Loucy (cell line): ENCODE data around the gene REL.
"Not testable (repeated sequence)": the region's sequence is repeated elsewhere in the genome, so short reads cannot be mapped to it uniquely, and the experiment has no call there.

Source experiments
- H2AFZ ChIP-seq: fragments of 200-600 bp; sonication (generic); 2 replicates; pipeline ENCODE4 v1.6.0; 2016; ENCODE audit warnings: antibody characterized with exemption, mild to moderate bottlenecking, low read length, moderate library complexity
- H3F3A ChIP-seq: fragments of 200-600 bp; 2 replicates; pipeline ENCODE4 v1.6.0; 2016; ENCODE audit warnings: antibody characterized with exemption, low read depth, mild to moderate bottlenecking
- H3K27me3 ChIP-seq: fragments of 200-600 bp; sonication (generic); 2 replicates; pipeline ENCODE4 v1.6.1; 2014; ENCODE audit warnings: low read length, mild to moderate bottlenecking; ENCODE audit not compliant: insufficient read depth, poor library complexity, severe bottlenecking
- H3K36me3 ChIP-seq: fragments of 200-600 bp; sonication (generic); 2 replicates; pipeline ENCODE4 v1.6.1; 2016; ENCODE audit warnings: low read length; ENCODE audit not compliant: insufficient read depth
- H3K4me1 ChIP-seq: fragments of 200-600 bp; sonication (generic); 2 replicates; pipeline ENCODE4 v1.5.1; 2014; ENCODE audit warnings: low read length, mild to moderate bottlenecking; ENCODE audit not compliant: insufficient read depth, poor library complexity, severe bottlenecking
- H3K4me2 ChIP-seq: fragments of 200-600 bp; sonication (generic); 2 replicates; pipeline ENCODE4 v1.6.0; 2014; ENCODE audit warnings: antibody characterized with exemption, low read length, low read depth, mild to moderate bottlenecking; ENCODE audit not compliant: poor library complexity, severe bottlenecking
- H3K4me3 ChIP-seq: fragments of 200-600 bp; sonication (generic); 2 replicates; pipeline ENCODE4 v1.5.1; 2014; ENCODE audit warnings: low read length, mild to moderate bottlenecking, mixed read lengths; ENCODE audit not compliant: poor library complexity, severe bottlenecking
- H3K79me2 ChIP-seq: fragments of 200-600 bp; sonication (generic); 2 replicates; pipeline ENCODE4 v1.6.1; 2014; ENCODE audit warnings: low read length; ENCODE audit not compliant: insufficient read depth
- H3K9ac ChIP-seq: fragments of 200-600 bp; sonication (generic); 2 replicates; pipeline ENCODE4 v1.6.0; 2014; ENCODE audit warnings: mild to moderate bottlenecking, low read depth, low read length, moderate library complexity; ENCODE audit not compliant: poor library complexity, severe bottlenecking
- H3K9me2 ChIP-seq: fragments of 200-600 bp; sonication (generic); replicated peaks from 2 replicates; pipeline ENCODE4 v1.6.1; 2016; ENCODE audit warnings: low read depth, low read length, mixed read lengths
- H3K9me3 ChIP-seq: fragments of 200-600 bp; sonication (generic); 2 replicates; pipeline ENCODE4 v1.6.1; 2014; ENCODE audit warnings: mild to moderate bottlenecking, antibody characterized with exemption, low read length, low read depth; ENCODE audit not compliant: insufficient read depth
- H4K20me1 ChIP-seq: fragments of 200-600 bp; sonication (generic); 2 replicates; pipeline ENCODE4 v1.6.0; 2014; ENCODE audit warnings: antibody characterized with exemption, low read length, mild to moderate bottlenecking; ENCODE audit not compliant: insufficient read depth, poor library complexity, severe bottlenecking
- EZH2phosphoT487 ChIP-seq: fragments of 200-600 bp; IDR thresholded peaks from 2 replicates; pipeline ENCODE4 v1.6.1; 2018; ENCODE audit warnings: antibody characterized with exemption, mild to moderate bottlenecking, moderate library complexity, borderline replicate concordance
- TF ChIP-seq, protein P1 (sequence below): fragments of 200-600 bp; sonication (generic); conservative IDR thresholded peaks from 2 replicates; pipeline ENCODE4 v1.5.1; 2014; ENCODE audit warnings: mild to moderate bottlenecking, antibody characterized with exemption, low read length

REL gene

GRCh38 chr2:60899230-60899891 lies 18.0 kb downstream of the REL start:
- H4K20me1 ChIP-seq, result peaks cover 23% of the 10 kb centered on the region

GRCh38 chr2:60899892-60900249 lies 18.5 kb downstream of the REL start:
- no peaks in the 10 kb centered on the region for H3K4me1 ChIP-seq
- no peaks in the 10 kb centered on the region for H3F3A ChIP-seq
- no peaks in the 10 kb centered on the region for H3K9me3 ChIP-seq
- no peak overlapping the region for H3K4me3 ChIP-seq
- peaks cover 88% of the 10 kb centered on the region; the same call in 1 of the 2 replicates for H3K36me3 ChIP-seq
- no peaks in the 10 kb centered on the region for H3K9me2 ChIP-seq
- H4K20me1 ChIP-seq, result peaks cover 22% of the 10 kb centered on the region
- no peak overlapping the region for H2AFZ ChIP-seq
- H3K4me2 ChIP-seq, result no peak overlapping the region
- no peak overlapping the region for H3K9ac ChIP-seq
- H3K27me3 ChIP-seq, result no peaks in the 10 kb centered on the region
- H3K79me2 ChIP-seq, result peaks cover 35% of the 10 kb centered on the region; the same call in 1 of the 2 replicates
- TF ChIP-seq EZH2phosphoT487, result no peak
- TF ChIP-seq, protein P1, sequence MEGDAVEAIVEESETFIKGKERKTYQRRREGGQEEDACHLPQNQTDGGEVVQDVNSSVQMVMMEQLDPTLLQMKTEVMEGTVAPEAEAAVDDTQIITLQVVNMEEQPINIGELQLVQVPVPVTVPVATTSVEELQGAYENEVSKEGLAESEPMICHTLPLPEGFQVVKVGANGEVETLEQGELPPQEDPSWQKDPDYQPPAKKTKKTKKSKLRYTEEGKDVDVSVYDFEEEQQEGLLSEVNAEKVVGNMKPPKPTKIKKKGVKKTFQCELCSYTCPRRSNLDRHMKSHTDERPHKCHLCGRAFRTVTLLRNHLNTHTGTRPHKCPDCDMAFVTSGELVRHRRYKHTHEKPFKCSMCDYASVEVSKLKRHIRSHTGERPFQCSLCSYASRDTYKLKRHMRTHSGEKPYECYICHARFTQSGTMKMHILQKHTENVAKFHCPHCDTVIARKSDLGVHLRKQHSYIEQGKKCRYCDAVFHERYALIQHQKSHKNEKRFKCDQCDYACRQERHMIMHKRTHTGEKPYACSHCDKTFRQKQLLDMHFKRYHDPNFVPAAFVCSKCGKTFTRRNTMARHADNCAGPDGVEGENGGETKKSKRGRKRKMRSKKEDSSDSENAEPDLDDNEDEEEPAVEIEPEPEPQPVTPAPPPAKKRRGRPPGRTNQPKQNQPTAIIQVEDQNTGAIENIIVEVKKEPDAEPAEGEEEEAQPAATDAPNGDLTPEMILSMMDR, result no peak

More at GRCh38 chr2:60899230-60899891, 18.0 kb downstream of the REL start:
- H3K27me3 ChIP-seq, result no peaks in the 10 kb centered on the region
- no peak overlapping the region for H3K9ac ChIP-seq
- no peak overlapping the region for H2AFZ ChIP-seq
- H3K4me3 ChIP-seq, result no peak overlapping the region
- no peak overlapping the region for H3K4me2 ChIP-seq
- H3K79me2 ChIP-seq, result peaks cover 39% of the 10 kb centered on the region; the same call in 1 of the 2 replicates
- no peaks in the 10 kb centered on the region for H3K4me1 ChIP-seq
- no peaks in the 10 kb centered on the region for H3K9me2 ChIP-seq
- H3F3A ChIP-seq, result no peaks in the 10 kb centered on the region
- peaks cover 90% of the 10 kb centered on the region for H3K36me3 ChIP-seq
- H3K9me3 ChIP-seq, result no peaks in the 10 kb centered on the region
- TF ChIP-seq EZH2phosphoT487, result no peak
- TF ChIP-seq, protein P1, result no peak

GRCh38 chr2:60901296-60901695 lies 19.9 kb downstream of the REL start:
- H3K4me2 ChIP-seq, H3K4me1 ChIP-seq, H3K9me3 ChIP-seq, H3K27me3 ChIP-seq, H3K9me2 ChIP-seq, H3K4me3 ChIP-seq, H3F3A ChIP-seq, H2AFZ ChIP-seq, H3K9ac ChIP-seq: not testable (repeated sequence)
- H3K79me2 ChIP-seq, result peaks cover 26% of the 10 kb centered on the region; the same call in 1 of the 2 replicates
- peaks cover 91% of the 10 kb centered on the region; the same call in 1 of the 2 replicates for H3K36me3 ChIP-seq
- H4K20me1 ChIP-seq, result peaks cover 22% of the 10 kb centered on the region

GRCh38 chr2:60905867-60906266 lies 24.5 kb downstream of the REL start:
- H3K4me1 ChIP-seq, H3K4me3 ChIP-seq, H3F3A ChIP-seq, H3K4me2 ChIP-seq, H3K9me2 ChIP-seq, H2AFZ ChIP-seq, H3K9ac ChIP-seq, H3K9me3 ChIP-seq, H3K79me2 ChIP-seq, H3K27me3 ChIP-seq: not testable (repeated sequence)
- Histone ChIP-seq H3K36me3 (peaks cover 56% of the 10 kb centered on the region; the same call in 1 of the 2 replicates), H4K20me1 (peaks cover 14% of the 10 kb centered on the region)
